GM21737 (cell line): ENCODE results near the gene OTUB2.
A peak's percentile ranks its signal among the peaks of the same experiment; 100 is the strongest.

Source experiments
- ATAC-seq: cut with Tn5 transposase; IDR thresholded peaks from one replicate; pipeline ENCODE4 v1.9.1; 2021; ENCODE audit warnings: mild to moderate bottlenecking, moderate library complexity; ENCODE audit not compliant: unreplicated experiment

OTUB2 gene

DNA sequence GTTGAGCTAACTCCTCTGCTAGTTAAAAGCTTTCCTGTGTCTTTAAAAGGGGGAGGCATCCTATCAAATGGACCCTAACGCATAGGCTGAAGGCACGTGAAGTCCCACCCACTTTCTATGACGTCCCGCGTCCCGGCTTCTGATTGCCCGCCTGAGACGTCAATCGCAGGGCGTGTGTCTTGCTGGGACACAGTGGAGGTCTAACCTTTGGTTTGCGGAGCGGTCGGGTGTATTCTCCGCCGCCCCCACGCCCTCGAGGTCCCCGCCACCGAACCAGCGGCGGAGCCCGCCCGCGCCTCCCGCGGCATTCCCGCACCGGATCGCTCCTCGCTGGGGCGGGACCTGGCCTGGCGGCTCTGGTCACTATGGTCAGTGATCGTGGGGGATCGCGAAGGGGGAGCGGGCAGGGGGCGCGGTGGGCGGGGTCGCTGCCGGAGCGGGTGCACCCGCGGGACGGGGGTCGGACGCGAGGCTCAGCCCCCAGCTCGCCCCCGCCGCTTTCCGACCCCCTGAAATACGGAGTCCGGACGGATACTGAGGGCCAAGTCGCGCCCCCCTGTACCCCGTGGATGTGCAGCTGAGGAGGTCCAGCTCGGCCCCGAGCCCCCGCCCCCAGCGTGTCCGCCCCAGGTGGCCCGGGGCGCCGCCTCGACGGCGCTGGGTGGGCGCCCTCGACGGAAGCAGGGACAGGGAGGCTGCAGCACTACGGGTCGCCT, at the start of gene OTUB2:
Gene OTUB2 (plus strand): TSS at position 168 of the 716 bp plus-strand sequence. CDS start 198 bp downstream, at position 366.
- peak; percentile 99 for ATAC-seq

DNA sequence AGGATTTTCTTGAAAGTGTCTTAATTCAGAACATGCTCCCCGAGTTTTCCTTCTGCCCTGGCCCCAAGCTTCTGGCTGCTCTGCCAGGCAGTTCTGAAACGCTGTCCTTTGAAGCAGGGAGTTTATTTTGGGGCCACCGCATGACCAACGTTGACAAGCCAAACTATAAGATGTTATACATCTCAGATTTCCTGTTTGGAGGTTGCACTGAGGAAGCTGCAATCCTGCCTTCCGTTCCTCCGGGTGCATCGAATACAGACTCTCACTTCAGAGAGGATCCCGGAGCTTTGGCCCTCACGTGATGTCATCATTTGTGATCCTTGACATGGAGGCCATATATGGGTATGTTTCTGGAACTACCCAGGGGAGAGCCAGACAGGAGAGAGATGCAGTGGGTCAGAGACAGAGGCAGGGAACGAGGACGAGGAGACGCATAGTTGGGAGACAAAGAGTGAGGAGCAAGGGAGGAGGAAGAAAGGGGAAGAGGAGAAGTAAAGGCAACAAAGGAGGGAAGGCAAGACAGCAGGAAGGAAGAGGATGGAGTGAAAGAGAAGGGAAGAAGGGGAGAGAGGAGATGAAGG, 49.6 kb upstream of the OTUB2 start, which contains the start of gene ASB2:
Gene ASB2 (minus strand): TSS at position 94 of the 581 bp plus-strand sequence. CDS start 12,031 bp downstream, outside the sequence.
- ATAC-seq = peak; percentile 15

DNA sequence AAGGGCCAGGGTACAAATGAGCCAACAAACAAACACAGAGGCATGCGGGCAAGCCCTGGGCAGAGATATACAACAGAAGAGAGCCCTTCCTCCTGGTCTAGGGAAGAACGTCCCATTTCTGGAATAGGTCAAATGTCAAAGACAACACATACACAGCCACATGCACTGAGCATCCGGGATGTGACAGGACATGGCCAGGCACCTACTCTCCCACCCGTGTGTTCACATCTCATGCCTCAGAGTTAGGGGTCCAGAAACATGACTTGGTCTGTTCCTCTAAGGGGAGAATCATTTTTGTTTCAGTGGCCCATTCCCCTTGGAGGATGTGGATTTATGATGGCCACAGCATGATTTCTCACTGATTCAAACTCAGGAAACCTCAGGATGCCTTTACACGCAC, 49.0 kb upstream of the OTUB2 start:
- no peak for ATAC-seq

DNA sequence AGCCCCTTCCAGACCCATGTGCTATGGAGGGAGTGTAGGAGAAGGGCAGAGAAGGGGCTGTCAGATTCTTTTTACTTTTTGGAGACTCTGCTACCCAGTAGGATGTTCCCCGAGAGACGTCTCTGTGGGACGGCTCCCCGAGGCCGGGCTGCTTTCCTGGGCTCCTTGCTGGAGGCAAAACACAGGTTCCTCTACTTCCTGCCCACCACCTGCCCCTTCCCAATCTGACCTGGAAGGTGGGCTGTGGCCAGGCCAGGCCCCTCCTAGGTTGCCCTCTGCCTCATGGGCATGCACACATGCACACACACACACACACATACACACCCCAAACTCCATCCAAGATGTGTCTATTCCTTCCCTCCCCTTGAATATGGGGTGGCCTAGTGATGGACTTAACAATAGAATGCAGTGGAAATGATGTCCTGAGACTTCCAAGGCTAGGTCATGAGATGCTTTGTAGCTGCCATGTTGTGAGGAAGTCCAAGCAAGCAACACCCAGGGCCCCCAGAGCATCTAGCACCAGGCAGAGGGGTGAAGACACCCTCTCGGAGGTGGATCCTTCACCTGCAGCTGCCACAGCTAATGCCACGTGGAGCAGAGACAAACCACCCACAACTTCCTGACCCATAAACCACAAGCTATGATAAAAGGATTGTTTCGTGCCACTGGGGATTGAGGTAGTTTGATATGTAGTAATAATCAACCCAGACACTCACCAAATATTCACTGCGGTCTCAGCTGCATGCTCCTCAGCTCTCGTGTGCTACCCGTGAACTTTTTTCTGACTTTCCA, 48.2 kb upstream of the OTUB2 start:
- ATAC-seq = peak; percentile 46

DNA sequence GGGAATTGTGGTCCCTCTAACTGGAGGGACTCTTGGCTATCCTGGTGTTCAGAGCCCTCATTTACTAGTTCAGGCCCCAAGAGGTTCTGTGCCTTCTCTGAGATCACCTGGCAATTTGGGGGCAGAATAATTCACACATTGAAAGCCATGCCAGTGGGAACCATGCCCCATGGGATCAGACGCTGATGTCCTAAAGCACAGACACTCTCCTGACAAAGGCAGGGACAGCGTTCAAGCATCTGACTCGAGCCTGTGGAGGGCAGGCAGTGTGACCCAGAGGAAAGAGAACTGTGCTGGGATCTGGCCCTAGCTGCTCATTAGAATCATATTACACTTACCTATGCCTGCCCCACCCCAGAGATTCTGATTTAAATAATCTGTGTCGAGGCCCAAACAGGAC, 47.4 kb upstream of the OTUB2 start:
- no peak for ATAC-seq

DNA sequence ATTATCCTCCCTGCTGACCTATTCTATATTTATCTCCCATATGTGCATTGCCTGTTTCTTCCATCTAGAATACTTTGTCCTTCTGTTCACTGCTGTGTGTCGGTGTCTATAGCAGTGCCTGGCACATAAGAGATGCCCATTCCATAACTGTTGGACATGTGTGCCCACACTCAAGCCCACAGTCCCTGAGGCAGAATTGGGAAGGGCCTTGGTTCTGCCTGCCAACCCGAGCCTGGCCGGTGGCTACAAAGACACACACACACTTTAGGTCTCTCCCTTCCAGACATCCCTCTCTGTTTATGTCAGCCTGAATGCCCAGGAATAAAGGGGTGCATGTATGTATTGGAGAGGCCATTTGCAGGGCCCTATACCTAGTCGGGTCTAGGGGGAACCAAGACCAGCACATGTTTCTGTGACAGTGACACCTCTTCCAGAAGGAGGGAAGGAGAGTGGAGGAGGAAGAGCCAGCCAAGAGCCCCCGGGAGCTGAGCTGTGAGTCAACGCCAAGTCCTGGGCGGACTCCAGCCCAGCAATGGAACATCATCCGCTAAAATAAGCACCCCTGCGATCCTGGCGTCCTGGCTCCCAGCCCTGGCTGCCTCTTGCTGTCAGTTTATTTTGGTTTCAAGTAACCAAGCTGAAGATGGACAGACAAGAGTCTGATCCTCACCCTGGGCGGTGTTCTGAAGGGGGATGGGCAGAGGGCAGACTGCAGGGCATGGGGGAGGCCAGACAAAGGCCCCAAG, 45.5 kb upstream of the OTUB2 start:
- ATAC-seq = no peak

DNA sequence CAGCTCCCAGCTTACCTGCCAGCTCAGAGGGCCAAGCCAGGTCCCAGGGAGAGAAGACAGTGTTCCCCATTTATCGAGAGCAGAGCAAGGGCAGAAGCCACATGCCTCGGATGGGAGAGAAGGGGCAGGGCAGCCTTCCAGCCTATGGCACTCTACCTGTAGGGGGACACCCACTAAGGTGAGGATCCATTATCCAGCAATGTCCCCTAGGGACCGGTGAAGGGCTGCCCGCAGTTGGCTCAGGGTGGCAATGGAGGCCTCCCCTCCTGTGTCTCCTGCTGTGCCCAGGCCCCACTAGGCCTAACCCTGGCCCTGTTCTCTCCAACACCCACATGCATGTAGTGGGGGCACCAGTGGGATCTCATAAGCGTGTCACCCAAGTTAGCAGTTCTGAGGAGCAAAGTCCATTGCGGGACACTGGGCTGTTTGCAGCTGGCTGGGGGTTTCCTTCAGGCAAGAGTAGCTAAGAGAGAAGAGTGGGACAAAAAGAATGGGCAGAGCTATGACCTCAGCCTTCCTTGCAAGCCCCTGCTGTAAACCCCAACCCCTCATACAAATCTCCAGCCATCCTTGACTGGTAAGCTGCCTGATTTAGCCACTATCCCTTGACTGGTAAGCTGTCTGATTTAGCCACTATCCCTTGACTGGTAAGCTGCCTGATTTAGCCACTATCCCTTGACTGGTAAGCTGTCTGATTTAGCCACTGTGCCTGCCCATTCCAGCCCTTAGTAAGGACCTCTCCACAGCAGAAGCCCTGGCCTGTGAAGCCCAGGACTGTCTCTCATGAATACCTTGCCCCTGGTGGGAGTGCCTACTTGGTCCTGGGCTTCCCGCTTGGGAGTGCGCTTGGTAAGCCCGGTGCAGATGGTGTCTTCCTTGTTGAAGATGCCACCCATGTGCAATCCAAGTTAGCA, 44.6 kb upstream of the OTUB2 start:
- ATAC-seq = no peak

DNA sequence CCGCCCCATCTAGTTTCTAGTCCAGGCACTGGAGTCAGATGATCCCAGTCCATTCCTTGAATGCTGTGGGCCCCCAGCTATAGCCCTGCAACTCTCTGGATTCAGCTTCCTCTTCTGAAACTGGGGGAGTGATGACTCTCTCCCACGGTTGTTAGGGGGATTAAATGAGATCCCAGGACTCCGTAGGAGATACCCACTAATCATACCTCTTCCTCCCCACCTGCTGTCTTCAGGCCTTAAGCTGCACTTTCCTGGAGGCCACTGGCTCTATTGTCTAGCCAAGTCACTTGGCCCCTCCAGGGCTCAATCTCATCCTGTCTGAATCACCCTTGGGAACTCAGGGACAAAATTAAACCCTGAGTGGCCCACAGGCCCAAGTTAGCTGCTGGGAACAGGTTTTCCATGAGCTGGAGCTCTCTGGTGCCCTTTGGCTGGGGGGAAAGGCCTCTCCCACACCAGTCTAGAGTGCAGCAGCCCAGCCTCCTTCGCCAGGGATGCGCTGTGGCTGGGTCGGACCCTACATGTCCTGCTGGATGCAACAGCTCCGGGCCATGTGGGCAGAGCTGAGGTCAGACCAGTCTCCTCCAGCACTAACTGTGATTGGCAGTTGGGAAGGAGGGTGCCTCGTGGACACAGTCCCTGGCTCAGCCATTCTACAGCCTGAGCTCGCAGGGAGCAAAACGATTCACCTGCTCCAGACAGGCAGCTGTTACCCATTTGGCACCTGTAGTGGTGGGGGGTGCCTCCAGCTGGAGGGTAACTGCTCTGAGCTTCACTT, 43.7 kb upstream of the OTUB2 start:
- ATAC-seq = no peak

DNA sequence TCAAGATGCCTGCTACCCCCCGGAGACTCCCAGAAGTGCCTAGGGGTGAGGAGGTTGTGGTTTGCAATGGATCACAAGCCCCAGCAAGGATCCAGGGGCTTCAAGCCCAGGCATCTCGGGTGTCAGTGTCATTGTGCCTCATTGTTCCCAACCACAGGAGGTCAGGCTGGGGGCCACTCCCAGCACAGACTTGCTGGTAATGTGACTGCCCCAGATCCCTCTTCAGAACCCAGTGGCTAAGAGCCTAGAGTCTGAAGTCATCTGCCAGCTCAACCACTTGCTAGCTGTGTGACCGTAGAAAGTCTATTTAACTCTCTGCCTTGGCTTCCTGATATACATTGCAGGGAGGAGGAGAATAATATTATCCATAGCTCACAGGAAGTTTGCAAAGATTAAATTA, 42.1 kb upstream of the OTUB2 start:
- no peak for ATAC-seq

DNA sequence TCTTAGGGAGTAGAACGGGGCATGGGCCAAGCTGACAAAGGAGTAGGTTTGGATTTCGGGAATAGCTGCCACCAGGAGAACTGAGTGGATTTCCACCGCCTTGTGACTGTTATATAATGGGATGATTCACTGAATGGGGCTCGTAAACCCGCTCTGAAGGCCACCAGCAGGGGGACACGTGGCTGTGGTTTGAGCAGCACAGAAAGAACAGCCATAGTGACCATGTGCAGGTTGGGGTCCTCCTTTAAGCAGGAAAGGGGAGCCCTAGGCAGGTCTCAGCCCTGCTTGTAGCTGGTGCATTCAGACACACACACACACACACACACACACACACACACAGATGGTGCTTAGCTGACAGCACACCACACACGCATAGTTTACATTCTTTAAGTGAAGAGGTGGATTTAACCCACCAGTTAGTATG, 41.1 kb upstream of the OTUB2 start:
- ATAC-seq = no peak

DNA sequence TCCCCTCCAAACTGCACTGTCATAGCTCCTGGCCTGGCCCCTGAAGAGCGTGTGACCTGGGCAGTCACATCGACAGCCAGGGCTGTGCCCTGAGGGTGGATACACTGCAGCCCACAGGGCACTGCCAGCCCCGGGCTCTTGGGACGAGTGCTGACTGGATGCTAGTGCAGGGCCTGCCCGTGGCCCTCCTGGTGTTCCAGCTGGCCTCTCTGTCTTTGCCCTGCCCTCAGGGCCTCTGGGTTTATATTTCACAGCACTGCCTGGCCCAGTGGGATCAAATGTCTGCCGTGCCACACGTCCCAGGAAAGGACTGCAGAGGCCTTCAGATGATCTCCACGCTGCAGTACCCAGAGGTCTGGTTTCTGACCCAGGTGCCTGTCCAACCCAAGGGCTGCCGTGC, 39.2 kb upstream of the OTUB2 start:
- no peak for ATAC-seq

DNA sequence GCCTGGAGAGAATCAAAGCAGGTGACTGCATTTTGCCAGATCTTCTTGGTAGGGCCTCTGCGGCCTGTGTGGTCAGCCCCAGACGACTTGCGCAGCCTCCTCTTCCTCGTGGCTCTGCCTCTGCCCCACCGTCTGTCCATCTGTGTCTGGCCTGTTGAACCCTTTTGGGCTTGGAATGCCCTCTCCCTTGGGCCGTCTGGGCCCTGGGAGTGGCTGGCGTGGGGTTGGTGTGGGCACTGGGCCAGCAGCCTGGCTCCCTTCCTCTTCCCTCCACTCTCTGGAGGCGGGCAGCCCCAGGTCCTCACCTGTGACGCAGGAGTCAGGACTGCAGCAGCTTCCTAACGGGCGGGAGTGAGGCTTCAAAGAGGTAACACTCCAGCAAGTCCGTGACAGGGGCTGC, 38.8 kb upstream of the OTUB2 start:
- no peak for ATAC-seq

DNA sequence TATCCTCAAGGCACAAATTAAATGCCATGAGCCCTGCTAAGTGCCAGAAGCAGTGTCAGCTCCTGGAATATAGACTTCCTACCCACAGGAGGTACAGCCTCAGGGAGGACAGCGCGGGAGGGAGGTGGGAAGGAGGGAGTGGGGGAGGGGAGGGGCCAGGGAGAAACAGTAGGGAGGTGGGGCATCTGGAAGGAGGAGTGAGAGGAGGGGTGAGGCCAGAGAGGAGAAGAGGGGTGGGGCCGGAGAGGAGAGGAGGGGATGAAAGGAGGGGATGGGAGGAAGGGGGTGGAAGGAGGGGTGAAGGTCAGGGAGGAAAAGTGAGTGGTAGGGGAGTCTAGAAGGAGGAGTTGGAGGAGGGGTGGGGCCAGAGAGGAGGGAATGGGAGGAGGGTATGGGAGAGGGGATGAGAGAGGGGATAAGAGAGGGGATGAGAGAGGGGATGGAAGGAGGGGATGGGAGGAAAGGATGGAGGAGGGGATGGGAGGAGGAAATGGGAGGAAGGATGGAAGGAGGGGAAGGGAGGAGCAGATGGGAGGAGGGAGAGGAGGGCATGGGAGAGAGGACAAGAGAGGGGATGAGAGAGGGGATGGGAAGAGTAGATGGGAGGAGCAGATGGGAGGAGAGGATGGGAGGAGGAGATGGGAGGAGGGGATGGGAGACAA, 38.2 kb upstream of the OTUB2 start:
- no peak for ATAC-seq

DNA sequence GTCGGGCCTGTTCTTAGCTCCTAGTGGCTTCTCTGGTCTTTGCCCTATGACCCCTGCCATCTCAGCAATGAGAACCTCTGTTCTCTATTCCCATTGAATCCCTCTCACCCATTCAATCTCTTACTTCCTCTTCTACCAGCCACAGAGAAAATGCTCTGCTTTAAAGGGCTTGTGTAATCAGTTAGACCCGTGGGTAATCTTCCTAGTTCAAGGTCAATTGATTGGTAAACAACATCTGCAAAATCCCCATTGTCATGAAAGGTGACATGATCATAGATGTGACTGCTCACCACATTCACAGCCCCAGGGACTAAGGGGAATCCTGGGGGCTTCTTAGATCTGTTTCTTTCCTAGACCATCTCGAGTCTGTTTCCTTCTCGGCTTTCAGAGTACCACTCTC, 36.2 kb upstream of the OTUB2 start:
- no peak for ATAC-seq

DNA sequence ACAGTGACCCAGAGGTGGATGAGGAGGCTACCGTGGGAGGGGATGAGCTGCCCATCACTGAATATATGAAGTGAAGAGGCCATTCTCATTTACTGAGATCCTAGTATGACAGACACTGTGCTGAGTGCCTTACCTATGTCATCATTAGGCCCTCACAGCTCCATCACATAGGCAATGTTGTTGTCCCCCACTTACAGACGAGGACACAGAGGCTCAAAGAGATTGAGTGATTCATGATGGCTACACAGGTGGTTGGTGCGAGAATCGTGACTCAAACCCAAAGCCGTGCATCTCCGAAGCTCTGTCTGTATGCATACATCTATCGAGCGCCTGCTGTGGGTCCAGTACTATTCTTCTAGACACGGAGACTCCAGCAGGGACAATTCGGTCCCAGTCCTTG, 34.9 kb upstream of the OTUB2 start:
- no peak for ATAC-seq

DNA sequence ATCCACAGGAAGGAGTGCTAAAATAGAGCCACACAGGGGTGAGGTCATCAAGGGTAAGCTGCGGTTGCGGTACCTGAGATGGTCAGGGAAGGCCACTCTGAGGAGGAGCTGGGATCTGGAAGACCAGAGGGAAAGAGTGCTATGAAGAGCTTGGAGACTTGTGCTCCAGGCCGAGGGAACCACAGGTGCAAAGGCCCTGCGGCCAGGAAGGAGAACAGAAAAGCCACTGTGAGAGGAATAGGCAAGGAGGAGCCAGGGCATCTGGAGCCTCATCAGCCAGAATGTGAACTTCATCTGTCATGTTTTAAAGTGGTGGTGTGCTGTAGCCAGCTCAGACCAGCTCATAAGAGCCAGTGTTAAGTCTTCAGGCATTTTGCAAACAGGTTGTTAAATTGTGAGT, 34.5 kb upstream of the OTUB2 start:
- ATAC-seq = no peak

DNA sequence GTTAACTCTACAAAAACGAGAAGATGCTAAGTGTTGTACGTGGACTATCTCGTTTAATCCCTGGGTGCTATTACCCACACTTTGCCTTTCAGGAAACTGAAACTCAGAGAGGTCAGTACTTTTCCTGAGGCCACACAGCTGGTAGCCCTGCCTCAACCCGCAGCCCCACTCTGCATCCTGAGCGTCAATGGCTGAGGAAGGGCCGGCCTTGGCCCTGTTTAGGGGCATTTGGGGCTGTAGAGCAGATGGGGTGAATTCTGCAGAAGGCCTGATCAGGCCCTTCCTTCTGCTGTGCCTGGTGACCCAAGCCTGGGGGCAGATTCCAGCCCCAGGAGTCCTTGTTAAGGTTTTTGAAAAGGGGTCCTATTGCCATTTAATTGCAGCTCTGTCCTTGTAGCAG, 32.8 kb upstream of the OTUB2 start:
- no peak for ATAC-seq

DNA sequence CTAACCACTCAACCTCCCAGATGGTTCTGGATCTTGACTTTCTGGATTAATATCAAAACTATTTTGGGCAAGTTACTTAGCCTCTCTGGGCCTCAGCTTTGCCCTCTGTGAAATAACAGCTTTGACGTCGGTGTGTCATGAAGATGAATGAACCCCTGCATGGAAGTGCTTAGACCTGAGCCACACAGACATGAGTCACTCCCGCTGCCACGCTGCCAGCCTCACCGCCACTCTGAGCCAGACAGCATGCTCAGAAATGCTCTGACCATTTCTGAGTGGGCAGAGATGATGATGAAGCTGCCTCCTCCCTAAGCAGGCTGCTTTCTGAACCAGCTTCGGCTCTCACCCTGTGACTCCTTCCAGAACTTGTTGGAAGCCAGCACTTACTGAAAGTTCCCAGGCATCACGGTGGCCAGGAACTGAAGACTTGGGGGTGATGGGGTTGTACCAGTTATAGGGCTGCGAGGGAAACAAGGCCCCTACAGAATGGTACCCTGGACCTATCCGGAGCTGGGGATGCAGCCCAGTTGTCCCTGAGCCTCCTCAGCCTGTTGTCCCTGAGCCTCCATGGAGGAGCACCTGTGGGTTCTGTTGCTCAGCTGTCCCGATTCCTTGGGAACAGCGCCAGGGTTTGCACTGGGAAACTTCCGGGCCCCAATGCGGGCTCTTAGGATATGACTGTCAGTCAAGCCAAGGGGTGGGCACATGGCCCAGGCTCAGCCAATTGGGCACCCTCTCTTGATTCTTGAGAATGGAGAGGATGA, 31.0 kb upstream of the OTUB2 start:
- ATAC-seq = no peak
